Hypothalamus (tissue), 51 donors: Measurements from ENCODE around the gene PTER.

ENCODE experiments used
- DNase-seq, 51 donors: peaks; one replicate each; lab custom pipeline; 2025; lab: John Stamatoyannopoulos, UW

The PTER gene

GRCh38 chr10:16466001-16466400 is 29.2 kb downstream of the PTER start:
- no peak for DNase-seq

GRCh38 chr10:16470747-16471146 is 33.9 kb downstream of the PTER start:
- no peak for DNase-seq

GRCh38 chr10:16472828-16473227 is 36.0 kb downstream of the PTER start:
- DNase-seq = no peak

DNA sequence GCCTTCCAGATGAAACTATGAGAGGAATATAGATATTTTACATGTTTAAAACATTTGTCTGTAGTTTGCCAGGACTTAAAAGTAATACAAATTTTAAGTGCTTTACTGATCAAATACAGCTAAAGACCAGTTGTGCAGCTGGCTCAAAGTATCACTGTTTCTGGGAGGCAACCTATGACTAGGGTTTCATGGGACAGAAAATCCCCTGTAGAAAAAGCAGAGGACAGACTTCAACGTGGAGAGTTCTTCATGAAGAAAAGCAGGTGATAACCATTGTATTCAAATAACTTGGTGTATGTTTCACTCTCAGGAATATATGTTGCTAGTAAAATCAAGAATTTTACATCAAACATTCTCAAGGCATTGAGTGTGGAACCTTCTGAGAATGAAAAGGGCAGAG is 40.9 kb downstream of the PTER start:
- no peak for DNase-seq

GRCh38 chr10:16478801-16479200 is 42.0 kb downstream of the PTER start:
- DNase-seq = no peak

DNA sequence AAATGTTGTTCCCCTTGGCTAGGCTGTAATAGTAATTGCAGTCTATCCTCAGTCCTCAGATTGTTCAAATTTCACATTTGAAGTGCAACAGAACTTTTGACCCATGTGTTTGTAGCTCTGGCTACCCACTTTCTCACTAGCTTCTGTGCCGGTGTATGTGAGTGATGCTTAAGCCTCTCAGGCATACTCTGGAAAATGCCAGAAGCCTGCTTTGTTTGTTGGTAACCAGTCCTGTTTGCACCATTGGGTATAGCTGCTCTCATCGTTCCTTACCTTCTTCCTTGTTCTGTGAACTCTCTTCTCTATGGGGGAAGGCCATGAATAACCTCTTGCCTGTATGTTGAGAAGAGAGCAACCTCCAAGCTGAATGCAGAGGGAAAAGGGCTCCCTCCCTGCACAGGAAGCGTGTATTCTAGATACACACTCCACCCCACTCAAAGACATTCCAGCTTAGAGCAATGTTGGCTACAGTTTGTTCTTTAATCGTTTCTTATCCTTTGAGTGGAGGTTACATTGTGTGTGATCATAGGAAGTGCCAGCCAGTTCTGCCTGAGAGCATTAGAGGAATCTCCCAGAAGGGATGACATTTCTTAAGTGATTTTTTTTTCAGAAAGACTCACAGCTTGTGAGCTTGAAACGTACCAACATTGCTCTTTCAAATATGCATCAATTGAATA is 44.4 kb downstream of the PTER start:
- DNase-seq = no peak

GRCh38 chr10:16483241-16483917 is 46.6 kb downstream of the PTER start:
- DNase-seq = no peak

- DNase-seq = no peak
Measured at GRCh38 chr10:16490511-16490910, 53.7 kb downstream of the PTER start.

DNA sequence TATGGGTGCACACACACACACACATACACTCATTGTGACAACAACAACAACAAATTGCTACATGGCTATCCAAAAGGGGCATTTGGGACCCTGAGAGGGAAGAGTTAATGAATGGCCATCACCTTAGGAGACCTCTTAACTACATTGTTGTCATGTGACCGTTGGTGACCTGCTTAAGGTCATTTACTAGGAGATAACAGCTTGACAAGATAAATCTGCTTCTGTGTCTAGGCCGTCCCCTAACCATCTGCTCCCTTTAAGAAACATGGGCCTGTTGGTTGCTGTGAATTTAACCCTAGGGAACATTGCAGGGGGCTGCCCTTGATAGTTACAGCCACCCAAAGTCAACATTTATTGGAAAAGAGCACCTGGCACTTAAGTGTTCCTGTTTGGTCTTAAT is 55.1 kb downstream of the PTER start:
- DNase-seq = no peak

DNA sequence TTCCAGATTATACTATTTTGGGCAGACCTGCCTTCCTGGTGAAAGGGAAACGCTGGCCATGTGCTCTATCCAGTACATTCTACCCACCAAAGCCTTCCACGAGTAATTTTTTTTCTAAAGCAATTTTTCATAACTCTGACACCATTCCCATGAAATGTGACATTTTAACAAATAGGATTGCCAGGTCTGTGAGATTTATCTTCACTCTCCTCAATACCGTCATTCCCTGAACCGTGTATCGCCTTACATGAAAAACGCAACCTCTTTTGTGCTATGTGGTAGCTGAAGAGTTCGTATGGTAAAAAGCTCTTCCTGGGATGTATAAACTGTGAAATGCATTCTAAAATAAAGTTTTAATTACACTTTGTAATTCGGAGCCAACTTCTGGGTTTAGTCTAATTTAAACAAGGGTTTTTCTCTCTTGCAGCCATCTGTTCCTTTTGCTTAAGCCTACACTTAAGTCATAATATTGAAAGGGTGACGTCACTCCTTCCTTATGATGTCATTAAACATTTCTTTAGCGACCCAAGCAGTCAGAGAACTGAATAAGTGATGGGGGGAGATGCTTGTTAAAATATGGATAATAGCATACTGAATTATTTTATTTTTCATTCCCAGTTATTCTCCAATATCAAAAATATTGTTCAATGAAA is 57.2 kb downstream of the PTER start:
- DNase-seq = no peak

GRCh38 chr10:16497911-16498310 is 61.1 kb downstream of the PTER start:
- no peak for DNase-seq

DNA sequence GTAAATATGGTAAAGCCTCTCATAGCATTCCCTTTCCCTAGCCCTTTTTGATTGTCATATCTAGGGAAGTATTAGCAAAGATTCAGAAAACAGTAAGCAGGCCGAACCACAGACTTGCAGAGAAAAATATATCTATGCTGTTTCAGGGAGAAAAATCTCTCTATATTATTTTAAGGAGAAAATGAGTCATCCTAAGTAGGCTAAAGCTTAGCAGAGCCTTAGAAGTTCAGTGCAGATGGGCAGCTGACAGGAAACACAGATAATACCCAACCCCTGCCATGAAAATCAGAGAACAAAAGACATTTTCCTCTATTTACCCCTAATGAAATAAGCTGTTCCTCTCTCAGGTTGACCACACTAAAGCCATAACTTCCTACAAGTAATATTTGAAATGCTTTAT is 68.4 kb downstream of the PTER start:
- DNase-seq = no peak

GRCh38 chr10:16509996-16510395 is 73.2 kb downstream of the PTER start:
- DNase-seq = no peak

DNA sequence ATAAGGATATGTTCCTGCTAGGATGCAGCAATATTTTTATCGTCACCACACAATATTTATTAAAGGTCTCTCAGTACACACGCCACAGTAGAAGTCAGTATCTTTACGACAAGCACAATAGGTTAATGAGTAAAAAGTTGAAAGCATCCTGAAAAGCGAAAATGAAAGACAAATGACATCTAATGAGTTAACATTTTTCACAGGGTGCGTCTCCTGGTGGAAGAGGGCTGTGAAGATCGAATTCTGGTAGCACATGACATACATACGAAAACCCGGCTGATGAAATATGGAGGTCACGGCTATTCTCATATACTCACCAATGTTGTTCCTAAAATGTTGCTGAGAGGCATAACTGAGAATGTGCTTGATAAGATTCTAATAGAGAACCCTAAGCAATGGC is 74.0 kb downstream of the PTER start:
- no peak for DNase-seq

GRCh38 chr10:16518822-16519221 is 82.0 kb downstream of the PTER start:
- DNase-seq = no peak

DNA sequence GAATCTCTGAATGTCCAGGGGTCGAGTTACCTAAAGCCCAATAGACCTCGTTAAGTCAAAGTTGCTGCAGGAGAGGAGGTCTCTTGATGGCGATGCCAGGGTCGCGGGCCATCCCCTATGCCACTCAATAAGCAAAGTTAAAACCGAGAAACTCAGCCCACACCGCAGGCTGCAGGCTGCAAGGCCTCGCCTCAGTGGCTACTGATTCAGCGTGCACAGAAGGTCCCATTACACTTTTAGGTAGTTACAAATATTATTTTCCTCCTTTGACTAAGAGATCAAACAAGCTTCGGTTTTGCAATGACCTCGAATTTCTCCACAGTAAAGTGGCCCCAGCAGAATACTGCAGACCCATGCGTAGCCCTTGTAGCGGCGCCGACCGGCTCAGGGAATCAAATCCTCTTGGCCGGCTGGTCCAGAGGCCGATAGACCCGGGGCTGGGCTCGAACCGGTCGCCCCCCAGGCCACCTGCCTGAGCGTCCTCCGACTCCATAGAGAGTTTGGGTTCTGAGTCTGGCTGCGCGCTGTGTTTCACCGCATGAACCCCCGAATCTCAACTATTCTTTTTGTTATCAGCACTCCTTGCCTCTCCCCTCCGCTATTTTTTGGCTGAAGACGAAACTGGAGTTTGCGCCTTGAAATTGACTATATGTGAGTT is 82.6 kb downstream of the PTER start:
- DNase-seq = no peak

- DNase-seq = no peak
Measured at GRCh38 chr10:16519908-16520861, 83.4 kb downstream of the PTER start.

DNA sequence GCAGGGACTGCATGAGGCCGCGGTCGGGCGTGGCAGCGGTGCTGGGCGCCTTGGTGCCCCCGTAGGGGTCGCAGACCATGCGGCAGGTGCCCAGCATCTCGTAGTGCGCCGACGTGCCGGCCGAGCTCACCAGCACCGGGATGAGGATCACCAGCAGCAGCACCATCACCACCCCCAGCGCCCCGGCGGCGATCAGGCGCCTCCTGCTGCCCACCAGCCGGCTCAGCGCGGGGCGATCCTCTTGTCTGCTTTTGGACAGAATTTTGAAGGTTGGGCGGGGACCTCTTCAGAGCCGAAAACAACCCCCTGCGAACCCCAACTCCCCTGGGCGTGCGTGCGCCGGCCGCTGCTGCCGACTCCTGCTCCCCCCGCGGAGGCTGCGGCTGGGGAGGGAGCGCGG is 84.1 kb downstream of the PTER start:
- no peak for DNase-seq

DNA sequence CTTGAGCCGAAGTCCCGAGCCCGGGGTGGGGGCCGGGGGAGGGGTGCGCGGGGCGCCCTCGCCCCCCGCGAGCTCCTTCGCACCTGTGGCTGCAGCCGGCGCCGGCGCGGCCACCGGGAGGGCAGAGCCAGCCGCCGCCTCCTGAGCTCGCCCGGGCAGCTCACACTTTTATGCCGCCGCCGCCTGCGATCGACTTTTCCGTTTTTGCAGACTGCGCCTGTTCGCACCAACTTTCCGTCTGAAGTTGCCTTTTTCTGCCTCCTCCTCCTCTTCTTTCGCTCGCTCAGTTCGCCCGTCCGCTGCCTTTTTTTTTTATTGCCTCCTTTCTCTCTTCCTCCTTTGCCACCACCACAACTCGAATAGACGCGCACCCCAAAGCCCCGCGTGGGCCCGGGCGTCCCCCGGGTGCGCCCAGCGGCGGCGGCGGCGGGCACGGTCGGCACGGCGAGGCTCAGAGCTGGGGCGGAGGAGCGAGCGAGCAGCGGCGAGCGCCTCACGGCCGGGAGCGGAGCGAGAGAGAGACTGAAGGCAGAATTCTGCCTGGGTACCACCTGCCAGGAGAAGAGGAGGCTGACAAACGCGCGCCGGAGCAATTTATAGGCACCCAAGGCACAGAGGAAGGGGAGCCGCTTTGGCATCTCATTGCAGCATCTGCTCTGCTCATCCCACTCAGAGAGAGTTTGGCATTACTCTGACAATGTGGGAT is 84.7 kb downstream of the PTER start, which contains the start of gene C1QL3:
C1QL3 (minus strand) TSS at position 569 of the 706 bp plus-strand sequence. CDS start 814 bp downstream, outside the sequence.
- DNase-seq = peak in 1 of 51 donors; percentile 60

- no peak for DNase-seq
Measured at GRCh38 chr10:16527452-16527851, 90.6 kb downstream of the PTER start.
